BJ (cell line): Measurements from ENCODE around the gene ANO9. TPM values are rescaled to one million over a fixed set of nuclear protein-coding genes. Genes with fewer than 3 reads are reported as not detected.

ENCODE experiments used
- CTCF ChIA-PET: fragments of 350-600 bp; formaldehyde crosslinking; extraction: SDS; loops from one replicate; lab custom pipeline; 2021; ENCODE audit warnings: antibody characterized with exemption, inconsistent platforms; lab: Yijun Ruan, JAX
- POLR2A ChIA-PET: fragments of 300-600 bp; sonication (Branson Sonifier 250); formaldehyde crosslinking; extraction: SDS; loops from one replicate; lab custom pipeline; 2021; ENCODE audit warnings: antibody characterized with exemption; lab: Charles Lee
- DNase-seq: peaks from one replicate; pipeline ENCODE4 v3.0.0-alpha.2; 2011; ENCODE audit warnings: low read depth
- H3K27me3 ChIP-seq: 2 replicates; pipeline ENCODE4 v1.6.0; 2011; ENCODE audit warnings: low read length; ENCODE audit not compliant: control insufficient read depth, insufficient read depth
- H3K36me3 ChIP-seq: 2 replicates; pipeline ENCODE4 v1.5.1; 2011; ENCODE audit warnings: low read length; ENCODE audit not compliant: control insufficient read depth, insufficient read depth
- H3K4me3 ChIP-seq: 2 replicates; pipeline ENCODE4 v1.5.1; 2011; ENCODE audit warnings: low read depth, mild to moderate bottlenecking, control low read depth, low read length
- polyA plus RNA-seq: library from polyadenylated mRNA; depleted of rRNA; stranded (reverse); fragments of >200 nt; gene quantifications from 2 replicates; pipeline ENCODE4 v1.2.3, GENCODE V29; 2011
- TF ChIP-seq, protein P1 (sequence below): IDR thresholded peaks from 2 replicates; pipeline ENCODE4 v1.5.1; 2011; ENCODE audit warnings: low read depth, mild to moderate bottlenecking, control low read depth, inconsistent platforms, low read length, moderate library complexity; ENCODE audit not compliant: insufficient read depth

ANO9 gene
- polyA plus RNA-seq, 1 experiment: not detected

DNA sequence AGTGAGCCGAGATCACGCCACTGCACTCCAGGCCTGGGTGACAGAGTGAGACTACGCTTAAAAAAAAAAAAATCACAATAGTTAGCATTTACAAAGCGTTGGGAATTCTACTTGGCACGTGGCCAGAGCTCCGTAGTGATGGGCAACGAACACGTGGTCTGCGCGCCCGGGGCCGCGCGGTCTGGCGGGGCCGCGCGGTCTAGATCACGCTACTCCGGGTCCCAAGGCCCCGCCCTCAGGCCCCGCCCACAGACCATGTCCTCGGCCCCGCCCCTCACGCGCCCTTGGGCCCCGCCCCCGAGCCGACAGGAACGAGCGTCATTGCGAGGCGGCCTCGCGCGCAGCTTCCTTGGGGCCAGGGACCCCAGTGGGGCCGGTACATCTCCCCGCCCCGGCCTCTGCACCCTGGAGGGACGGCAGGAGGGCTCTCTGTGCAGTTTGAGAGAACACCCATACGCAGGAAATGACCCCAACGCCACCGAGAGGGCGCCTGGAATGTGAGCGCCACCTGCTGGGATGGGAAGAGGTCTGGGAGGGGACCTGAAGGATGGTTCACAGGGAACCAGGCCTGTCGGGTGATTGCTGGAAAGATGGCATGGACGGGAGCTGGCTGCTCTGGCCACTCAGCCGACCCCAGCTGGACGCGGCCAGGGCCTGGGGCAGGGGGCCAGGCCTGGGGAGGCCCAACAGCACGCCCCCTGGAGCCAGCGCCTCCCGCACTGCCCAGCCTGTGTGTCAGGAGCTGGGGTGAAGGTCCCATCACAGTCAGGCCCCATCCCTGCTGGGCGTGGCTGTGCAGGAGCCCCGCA, 6.3 kb upstream of the ANO9 start:
- POLR2A ChIA-PET: no interaction called here

DNA sequence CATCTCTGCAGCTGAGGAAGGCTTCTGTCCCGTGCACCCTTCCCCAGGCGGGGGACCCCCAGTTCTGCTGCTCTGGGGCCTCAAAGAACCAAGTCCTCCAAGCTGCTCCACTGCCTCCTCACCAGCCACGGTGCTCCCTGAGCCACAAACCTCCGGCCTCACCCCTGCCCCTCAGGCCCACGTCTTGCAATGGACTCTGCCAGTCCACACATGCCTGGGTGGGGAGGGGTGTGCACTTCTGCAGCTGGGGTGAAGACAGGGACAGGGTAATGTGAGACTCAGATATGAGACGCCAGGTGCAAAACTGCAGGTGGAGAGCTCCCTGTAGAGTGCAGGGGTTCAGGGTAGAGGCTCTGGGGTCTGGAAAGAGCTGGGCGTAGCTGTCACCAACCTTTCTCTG, 5.1 kb upstream of the ANO9 start:
- no peak for DNase-seq
- TF ChIP-seq, protein P1, sequence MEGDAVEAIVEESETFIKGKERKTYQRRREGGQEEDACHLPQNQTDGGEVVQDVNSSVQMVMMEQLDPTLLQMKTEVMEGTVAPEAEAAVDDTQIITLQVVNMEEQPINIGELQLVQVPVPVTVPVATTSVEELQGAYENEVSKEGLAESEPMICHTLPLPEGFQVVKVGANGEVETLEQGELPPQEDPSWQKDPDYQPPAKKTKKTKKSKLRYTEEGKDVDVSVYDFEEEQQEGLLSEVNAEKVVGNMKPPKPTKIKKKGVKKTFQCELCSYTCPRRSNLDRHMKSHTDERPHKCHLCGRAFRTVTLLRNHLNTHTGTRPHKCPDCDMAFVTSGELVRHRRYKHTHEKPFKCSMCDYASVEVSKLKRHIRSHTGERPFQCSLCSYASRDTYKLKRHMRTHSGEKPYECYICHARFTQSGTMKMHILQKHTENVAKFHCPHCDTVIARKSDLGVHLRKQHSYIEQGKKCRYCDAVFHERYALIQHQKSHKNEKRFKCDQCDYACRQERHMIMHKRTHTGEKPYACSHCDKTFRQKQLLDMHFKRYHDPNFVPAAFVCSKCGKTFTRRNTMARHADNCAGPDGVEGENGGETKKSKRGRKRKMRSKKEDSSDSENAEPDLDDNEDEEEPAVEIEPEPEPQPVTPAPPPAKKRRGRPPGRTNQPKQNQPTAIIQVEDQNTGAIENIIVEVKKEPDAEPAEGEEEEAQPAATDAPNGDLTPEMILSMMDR: no peak
- ChIA-PET CTCF (interaction anchor here (1.5 to 1.9 kb wide), 2 partner anchors 21 to 50 kb away, joined by 4 to 8 read pairs; no protein-coding TSS in a partner anchor), POLR2A (no interaction called here)
- no peaks in the 10 kb centered on the region; the same call in 1 of the 2 replicates for H3K36me3 ChIP-seq
- no peak overlapping the region for H3K4me3 ChIP-seq
- peaks cover 3% of the 10 kb centered on the region for H3K27me3 ChIP-seq

More for the DNA sequence above, 6.3 kb upstream of the ANO9 start:
- Histone ChIP-seq H3K27me3 (peaks cover 3% of the 10 kb centered on the region), H3K4me3 (peak overlapping the region; percentile 52), H3K36me3 (peaks cover 3% of the 10 kb centered on the region)
- DNase-seq: peak; percentile 23
- CTCF ChIA-PET: interaction anchor here (0.6 to 4.1 kb wide), 30 partner anchors 8 to 251 kb away, joined by 3 to 18 read pairs (median 4); partner anchors contain the start of genes BET1L, PSMD13, RIC8A and RNH1
- TF ChIP-seq, protein P1: peak; percentile 94

DNA sequence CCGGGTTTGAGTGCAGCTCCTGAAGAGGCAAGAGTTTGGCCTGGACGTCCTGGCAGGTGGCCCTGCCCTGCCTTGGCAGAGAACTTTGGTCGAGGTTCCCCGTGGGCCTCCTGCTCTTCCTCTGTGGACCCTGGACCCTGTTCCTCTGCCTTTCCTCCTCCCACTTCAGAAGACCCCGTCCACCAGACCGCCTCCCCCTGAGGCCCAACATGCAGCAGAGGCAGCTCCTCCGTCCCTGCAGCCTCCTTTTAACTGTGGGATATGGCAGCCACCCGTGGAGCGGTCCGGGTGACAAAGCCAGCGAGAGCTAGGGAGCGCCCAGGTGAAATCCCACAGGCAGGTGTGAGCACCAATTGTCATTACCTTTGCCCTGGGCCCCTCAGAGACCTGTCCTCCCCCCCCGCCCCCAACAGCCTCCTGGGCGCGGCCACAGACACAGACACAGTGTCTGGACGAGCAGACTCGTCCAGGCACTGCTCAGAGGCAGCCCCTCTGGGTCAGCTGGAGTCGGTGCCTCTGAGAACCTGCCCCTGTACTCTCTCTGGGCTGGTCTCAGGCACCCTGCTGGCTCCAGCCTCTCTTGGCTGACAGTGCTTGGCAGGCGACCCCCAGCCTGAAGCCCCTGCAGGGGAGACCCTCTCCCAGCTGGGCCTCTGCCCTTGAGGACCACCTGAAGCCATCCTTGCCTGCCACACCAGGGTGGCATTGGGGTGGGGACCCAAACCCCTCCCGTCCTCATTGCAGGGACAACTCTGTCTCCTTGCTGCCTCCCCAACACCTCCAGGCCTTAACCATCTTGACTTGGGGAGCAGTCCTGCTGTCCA, 4.2 kb upstream of the ANO9 start:
- Histone ChIP-seq H3K27me3 (peaks cover 3% of the 10 kb centered on the region), H3K4me3 (no peak overlapping the region), H3K36me3 (no peaks in the 10 kb centered on the region)
- no peak for DNase-seq
- TF ChIP-seq, protein P1: no peak
- POLR2A ChIA-PET: no interaction called here
- CTCF ChIA-PET: interaction anchor here (1.3 to 1.5 kb wide), 2 partner anchors 49 to 237 kb away, joined by 3 to 4 read pairs; no protein-coding TSS in a partner anchor

DNA sequence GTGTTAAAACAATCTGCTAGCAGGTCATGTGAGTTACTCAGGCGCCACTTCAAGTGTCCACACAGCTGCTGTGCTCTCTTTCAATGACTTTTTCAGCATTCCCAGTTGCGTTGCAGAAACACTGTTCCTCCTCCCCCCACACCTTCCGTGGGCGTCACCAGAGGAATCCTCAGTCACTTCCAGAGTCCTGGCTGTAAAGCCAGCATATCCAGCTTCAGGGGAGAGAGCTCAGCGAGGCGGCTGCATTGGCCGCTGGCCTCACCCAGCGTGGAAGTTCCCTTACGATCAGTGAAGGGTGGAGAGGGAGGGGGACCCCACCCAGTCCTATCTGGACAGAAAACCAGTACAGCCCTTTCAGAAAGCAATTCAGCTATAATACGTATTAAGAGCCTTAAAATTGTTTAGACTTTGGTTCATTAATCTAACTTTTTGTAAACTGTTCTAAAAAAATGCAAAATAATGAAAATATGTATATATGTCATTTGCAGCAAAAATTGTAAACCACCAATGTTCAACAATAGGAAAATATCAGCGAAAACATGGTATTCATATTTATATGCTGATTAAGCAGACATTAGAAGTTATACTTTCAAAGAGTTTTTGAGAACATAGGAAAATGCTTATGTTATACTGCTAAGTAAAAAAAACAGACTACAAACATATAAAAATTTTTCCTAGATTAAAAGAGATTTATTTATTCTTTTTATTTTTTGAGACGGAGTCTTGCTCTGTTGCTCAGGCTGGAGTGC, 2.8 kb upstream of the ANO9 start:
- TF ChIP-seq, protein P1: no peak
- DNase-seq: peak; percentile 1
- ChIA-PET CTCF (interaction anchor here (0.6 to 1.4 kb wide), 4 partner anchors 48 to 236 kb away, joined by 3 to 6 read pairs (median 3); no protein-coding TSS in a partner anchor), POLR2A (no interaction called here)
- no peaks in the 10 kb centered on the region for H3K36me3 ChIP-seq
- no peak overlapping the region for H3K4me3 ChIP-seq
- H3K27me3 ChIP-seq: peaks cover 3% of the 10 kb centered on the region
